Tibial nerve (tissue), 4 donors: Measurements from ENCODE around the gene DHX15. TPM values are rescaled to one million over a fixed set of nuclear protein-coding genes. Genes with fewer than 3 reads are reported as not detected.

ENCODE experiments used
- DNase-seq, 2 donors: peaks; one replicate each; pipeline ENCODE4 v3.0.0-alpha.2; 2019; ENCODE audit warnings: low spot score in 2 of 2
- H3K27ac ChIP-seq, 4 donors: fragments of 200-600 bp; sonication (generic) in 3 of 4; one replicate each; pipeline ENCODE4 v1.5.1; 2017 to 2019; ENCODE audit warnings: mild to moderate bottlenecking in 1 of 4
- H3K27me3 ChIP-seq, 2 donors: fragments of 200-600 bp; sonication (generic) in 1 of 2; one replicate each; pipeline versions ENCODE4 v1.5.1 to v1.6.0; 2017 to 2019
- H3K36me3 ChIP-seq, 3 donors: fragments of 200-600 bp; sonication (generic); one replicate each; pipeline ENCODE4 v1.5.1; 2018 to 2019
- H3K4me1 ChIP-seq, 4 donors: fragments of 200-600 bp; sonication (generic) in 3 of 4; one replicate each; pipeline ENCODE4 v1.5.1; 2017 to 2019
- H3K4me3 ChIP-seq, 4 donors: fragments of 200-600 bp; sonication (generic) in 3 of 4; one replicate each; pipeline ENCODE4 v1.5.1; 2017 to 2019; ENCODE audit warnings: mild to moderate bottlenecking in 1 of 4, moderate library complexity in 1 of 4
- H3K9me3 ChIP-seq, 4 donors: fragments of 200-600 bp; sonication (generic) in 3 of 4; one replicate each; pipeline ENCODE4 v1.5.1; 2017 to 2019
- EP300 ChIP-seq, 2 donors: sonication (generic); formaldehyde crosslinking; IDR thresholded peaks; one replicate each; pipeline ENCODE4 v1.6.1; 2017; ENCODE audit warnings: antibody characterized with exemption in 2 of 2, mild to moderate bottlenecking in 1 of 2
- POLR2A ChIP-seq, 2 donors: fragments of 450-650 bp; IDR thresholded peaks; one replicate each; pipeline ENCODE4 v1.6.1; 2017; ENCODE audit warnings: antibody characterized with exemption in 2 of 2, mild to moderate bottlenecking in 2 of 2, moderate library complexity in 2 of 2
- WGBS, 2 donors: methylation state at CpG; one replicate each; pipeline ENCODE4 v1.1.5; 2018; 5-methylcytosine and 5-hydroxymethylcytosine counted together
- total RNA-seq, 4 donors: library from RNA; depleted of rRNA; stranded (reverse); fragments of >200 nt; gene quantifications; one replicate each; pipeline ENCODE4 v1.1.0, GENCODE V29; 2016
- TF ChIP-seq, protein P1 (sequence below), 5 experiments: fragments of 200-600 bp in 3 of 5; fragments of 450-650 bp in 2 of 5; sonication (generic) in 3 of 5; IDR thresholded peaks; one replicate each; pipeline ENCODE4 v1.5.1; 2016 to 2019; ENCODE audit warnings: antibody characterized with exemption in 5 of 5, mild to moderate bottlenecking in 3 of 5, moderate library complexity in 2 of 5

DHX15 gene
- 100 to 1,000 TPM; 127 to 167 (median 134) TPM for total RNA-seq

GRCh38 chr4:24584211-24584850 is at the start of gene DHX15:
Gene DHX15, minus strand, starts transcription at chr4:24584554. Its CDS starts 161 bp downstream, at chr4:24584393.
- 0% methylated on average over 29 to 30 of the region's 52 CpGs for WGBS, 2 donors
- TF ChIP-seq, protein P1, sequence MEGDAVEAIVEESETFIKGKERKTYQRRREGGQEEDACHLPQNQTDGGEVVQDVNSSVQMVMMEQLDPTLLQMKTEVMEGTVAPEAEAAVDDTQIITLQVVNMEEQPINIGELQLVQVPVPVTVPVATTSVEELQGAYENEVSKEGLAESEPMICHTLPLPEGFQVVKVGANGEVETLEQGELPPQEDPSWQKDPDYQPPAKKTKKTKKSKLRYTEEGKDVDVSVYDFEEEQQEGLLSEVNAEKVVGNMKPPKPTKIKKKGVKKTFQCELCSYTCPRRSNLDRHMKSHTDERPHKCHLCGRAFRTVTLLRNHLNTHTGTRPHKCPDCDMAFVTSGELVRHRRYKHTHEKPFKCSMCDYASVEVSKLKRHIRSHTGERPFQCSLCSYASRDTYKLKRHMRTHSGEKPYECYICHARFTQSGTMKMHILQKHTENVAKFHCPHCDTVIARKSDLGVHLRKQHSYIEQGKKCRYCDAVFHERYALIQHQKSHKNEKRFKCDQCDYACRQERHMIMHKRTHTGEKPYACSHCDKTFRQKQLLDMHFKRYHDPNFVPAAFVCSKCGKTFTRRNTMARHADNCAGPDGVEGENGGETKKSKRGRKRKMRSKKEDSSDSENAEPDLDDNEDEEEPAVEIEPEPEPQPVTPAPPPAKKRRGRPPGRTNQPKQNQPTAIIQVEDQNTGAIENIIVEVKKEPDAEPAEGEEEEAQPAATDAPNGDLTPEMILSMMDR (IDR thresholded peaks at IDR 0.05): peak in 2 of 5 experiments; percentile 25 to 38
- TF ChIP-seq POLR2A (IDR thresholded peaks at IDR 0.05) (peak; percentile 69 to 84), EP300 (IDR thresholded peaks at IDR 0.05) (peak; percentile 36 to 94)
- H3K9me3 ChIP-seq: no peaks in the 10 kb centered on the region

DNA sequence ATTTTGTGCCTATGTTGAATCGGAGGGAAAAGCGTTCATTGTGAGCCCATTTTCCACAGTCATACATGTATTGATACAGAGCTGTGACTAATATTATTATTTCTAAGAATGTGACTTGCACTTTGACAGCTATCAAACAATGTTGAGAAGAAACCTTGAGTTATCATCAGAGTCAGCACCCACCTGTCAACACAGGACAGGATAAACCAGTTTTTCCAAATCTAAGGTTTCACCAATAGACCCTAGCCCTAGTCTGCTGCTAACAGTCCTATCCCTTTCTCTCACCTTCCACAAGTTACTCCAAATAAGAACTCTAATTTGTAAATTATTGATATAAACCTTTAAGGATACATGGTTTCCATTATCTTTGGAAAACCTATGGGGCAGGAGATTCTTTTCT is 47.7 kb upstream of the DHX15 start:
- Histone ChIP-seq H3K36me3 (no peaks in the 10 kb centered on the region), H3K27me3 (no peaks in the 10 kb centered on the region), H3K4me1 (no peaks in the 10 kb centered on the region), H3K9me3 (no peaks in the 10 kb centered on the region), H3K4me3 (no peak overlapping the region), H3K27ac (no peak overlapping the region)
- DNase-seq: no peak
- TF ChIP-seq EP300 (IDR thresholded peaks at IDR 0.05): no peak
- TF ChIP-seq POLR2A (IDR thresholded peaks at IDR 0.05): no peak
- TF ChIP-seq, protein P1 (IDR thresholded peaks at IDR 0.05): no peak
- WGBS, 2 donors: 88 to 96% methylated on average over 2 of the region's 2 CpGs

More at GRCh38 chr4:24584211-24584850, at the start of gene DHX15:
- H3K36me3 ChIP-seq: peaks cover 0 to 4% (median 0%) of the 10 kb centered on the region in 3 donors
- peak within 1 kb of the TSS; percentile 96 to 100 (median 100) for H3K27ac ChIP-seq
- peak; percentile 91 to 92 for DNase-seq
- peak within 1 kb of the TSS; percentile 91 to 100 (median 99) for H3K4me3 ChIP-seq
- no peaks in the 10 kb centered on the region for H3K27me3 ChIP-seq
- peaks cover 0 to 44% (median 20%) of the 10 kb centered on the region in 4 donors for H3K4me1 ChIP-seq

- Histone ChIP-seq H3K4me3 (no peak overlapping the region), H3K4me1 (no peaks in the 10 kb centered on the region), H3K9me3 (no peaks in the 10 kb centered on the region), H3K27me3 (no peaks in the 10 kb centered on the region), H3K27ac (no peak overlapping the region), H3K36me3 (no peaks in the 10 kb centered on the region)
- TF ChIP-seq POLR2A (IDR thresholded peaks at IDR 0.05) (no peak), EP300 (IDR thresholded peaks at IDR 0.05) (no peak)
- TF ChIP-seq, protein P1 (IDR thresholded peaks at IDR 0.05): no peak
- 51 to 62% methylated on average over 5 of the region's 5 CpGs for WGBS, 2 donors
- no peak for DNase-seq
Measured at GRCh38 chr4:24630937-24631336, 46.6 kb upstream of the DHX15 start.

DNA sequence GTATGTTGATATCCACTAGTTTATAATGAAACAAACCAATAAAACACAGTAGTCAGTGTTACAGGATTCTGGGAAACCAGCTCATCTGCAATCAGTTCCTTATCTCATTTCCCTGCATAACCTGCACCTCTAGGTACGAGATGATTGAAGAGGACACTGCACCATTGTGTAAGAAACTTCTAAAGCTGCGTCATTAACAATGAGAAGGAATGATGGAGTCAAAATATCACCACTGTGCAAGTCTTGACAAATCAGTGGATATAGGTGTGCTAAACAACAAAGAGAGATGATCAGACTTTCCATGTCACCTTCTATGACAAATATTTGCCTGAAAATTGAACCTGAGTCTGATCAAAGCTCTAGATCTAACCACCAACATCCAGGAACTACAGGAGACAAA is 40.7 kb upstream of the DHX15 start:
- WGBS, 2 donors: 39 to 76% methylated on average over 2 of the region's 2 CpGs
- TF ChIP-seq, protein P1 (IDR thresholded peaks at IDR 0.05): no peak
- TF ChIP-seq EP300 (IDR thresholded peaks at IDR 0.05) (no peak), POLR2A (IDR thresholded peaks at IDR 0.05) (no peak)
- H3K36me3 ChIP-seq: no peaks in the 10 kb centered on the region
- no peak overlapping the region for H3K4me3 ChIP-seq
- no peaks in the 10 kb centered on the region for H3K27me3 ChIP-seq
- H3K27ac ChIP-seq: no peak overlapping the region
- no peak for DNase-seq
- no peaks in the 10 kb centered on the region for H3K4me1 ChIP-seq
- peaks cover 0 to 17% (median 1%) of the 10 kb centered on the region in 4 donors for H3K9me3 ChIP-seq

DNA sequence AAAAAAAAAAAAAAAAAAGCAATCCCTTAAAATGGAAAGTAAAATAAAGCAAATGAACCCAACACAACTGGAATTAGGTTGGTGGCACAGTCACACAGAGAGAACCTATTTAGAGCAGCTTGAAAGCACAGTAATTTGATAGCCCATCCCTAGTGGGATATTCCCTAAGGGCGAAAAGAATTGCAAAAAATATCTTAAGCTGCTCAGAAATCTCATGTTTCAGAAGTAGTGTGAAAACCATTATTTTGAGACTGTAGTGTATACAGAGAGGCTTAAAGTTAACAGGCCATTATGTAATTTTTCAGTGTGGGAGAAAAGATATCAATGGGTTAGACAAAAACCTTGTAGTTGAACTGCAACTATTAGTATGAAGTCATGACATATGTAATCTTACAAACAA is 40.0 kb upstream of the DHX15 start:
- TF ChIP-seq POLR2A (IDR thresholded peaks at IDR 0.05): no peak
- no peak for TF ChIP-seq EP300 (IDR thresholded peaks at IDR 0.05)
- TF ChIP-seq, protein P1 (IDR thresholded peaks at IDR 0.05): no peak
- Histone ChIP-seq H3K9me3 (peaks cover 0 to 24% (median 5%) of the 10 kb centered on the region in 4 donors), H3K27ac (no peak overlapping the region), H3K27me3 (no peaks in the 10 kb centered on the region), H3K36me3 (no peaks in the 10 kb centered on the region), H3K4me1 (no peaks in the 10 kb centered on the region), H3K4me3 (no peak overlapping the region)
- WGBS, 2 donors: 0 to 48% methylated on average over 1 of the region's 1 CpG
- no peak for DNase-seq
